GM23338 (cell line): ENCODE results near the gene CCIN. TPM values are rescaled to one million over a fixed set of nuclear protein-coding genes. Genes with fewer than 3 reads are reported as not detected.

ENCODE experiments used
- ATAC-seq: fragments of 200-7000 bp; cut with Tn5 transposase; 3 replicates; pipeline ENCODE4 v1.9.1; 2020
- DNase-seq: peaks from one replicate; pipeline ENCODE4 v3.0.0-alpha.2; 2015; ENCODE audit warnings: low spot score
- H2AFZ ChIP-seq: fragments of 200-600 bp; sonication (generic); 2 replicates; pipeline ENCODE4 v1.8.0; 2016; ENCODE audit warnings: antibody characterized with exemption, mild to moderate bottlenecking, moderate library complexity
- H3F3A ChIP-seq: fragments of 200-600 bp; sonication (generic); replicated peaks from 2 replicates; pipeline ENCODE4 v1.8.0; 2017; ENCODE audit warnings: antibody characterized with exemption, mixed run types, low read depth
- H3K27ac ChIP-seq: fragments of 200-600 bp; sonication (generic); 2 replicates; pipeline ENCODE4 v1.6.1; 2016; ENCODE audit warnings: low read depth
- H3K27me3 ChIP-seq: fragments of 200-600 bp; sonication (generic); 2 replicates; pipeline ENCODE4 v1.8.0; 2016; ENCODE audit warnings: mild to moderate bottlenecking, mixed run types, moderate library complexity; ENCODE audit not compliant: insufficient read depth
- H3K36me3 ChIP-seq: fragments of 200-600 bp; sonication (generic); 2 replicates; pipeline ENCODE4 v1.8.0; 2016; ENCODE audit warnings: mild to moderate bottlenecking; ENCODE audit not compliant: insufficient read depth
- H3K4me1 ChIP-seq: fragments of 200-600 bp; sonication (generic); 2 replicates; pipeline ENCODE4 v1.8.0; 2016; ENCODE audit warnings: mild to moderate bottlenecking, moderate library complexity; ENCODE audit not compliant: insufficient read depth
- H3K4me2 ChIP-seq: fragments of 200-600 bp; sonication (generic); 2 replicates; pipeline ENCODE4 v1.7.1; 2017; ENCODE audit warnings: mixed run types
- H3K4me3 ChIP-seq: fragments of 200-600 bp; sonication (generic); 2 replicates; pipeline ENCODE4 v1.6.1; 2016; ENCODE audit warnings: mixed run types
- H3K79me2 ChIP-seq: fragments of 200-600 bp; sonication (generic); replicated peaks from 2 replicates; pipeline ENCODE4 v1.8.0; 2017; ENCODE audit warnings: mild to moderate bottlenecking; ENCODE audit not compliant: insufficient read depth
- H3K9me2 ChIP-seq: fragments of 200-600 bp; sonication (generic); 2 replicates; pipeline ENCODE4 v1.8.0; 2017; ENCODE audit not compliant: insufficient read depth
- H4K20me1 ChIP-seq: fragments of 200-600 bp; sonication (generic); replicated peaks from 2 replicates; pipeline ENCODE4 v1.8.0; 2017; ENCODE audit warnings: mild to moderate bottlenecking; ENCODE audit not compliant: insufficient read depth
- H3K27ac Mint-ChIP-seq: 2 replicates; pipeline ENCODE4 v1.8.0; 2020; ENCODE audit warnings: inconsistent platforms, mild to moderate bottlenecking, moderate library complexity, mixed read lengths
- H3K27me3 Mint-ChIP-seq: 3 replicates; pipeline ENCODE4 v1.8.0; 2022; ENCODE audit warnings: low read depth, mild to moderate bottlenecking, moderate library complexity, mixed read lengths, inconsistent platforms; ENCODE audit not compliant: insufficient read depth, poor library complexity
- H3K36me3 Mint-ChIP-seq: 3 replicates; pipeline ENCODE4 v1.8.0; 2021; ENCODE audit warnings: low read depth, mild to moderate bottlenecking, inconsistent platforms, moderate library complexity, mixed read lengths
- H3K4me1 Mint-ChIP-seq: 3 replicates; pipeline ENCODE4 v1.8.0; 2020; ENCODE audit warnings: mild to moderate bottlenecking, inconsistent platforms, mixed read lengths
- H3K4me3 Mint-ChIP-seq: 3 replicates; pipeline ENCODE4 v1.8.0; 2021; ENCODE audit warnings: moderate library complexity, mild to moderate bottlenecking, inconsistent platforms, mixed read lengths
- H3K9me3 Mint-ChIP-seq: 3 replicates; pipeline ENCODE4 v1.8.0; 2020; ENCODE audit warnings: moderate library complexity, mild to moderate bottlenecking, inconsistent platforms, mixed read lengths
- CREB1 ChIP-seq: fragments of 250-450 bp; sonication (Bioruptor Pico); IDR thresholded peaks from 2 replicates; pipeline ENCODE4 v1.5.0; 2020; ENCODE audit warnings: low read depth, mild to moderate bottlenecking, moderate library complexity
- CTCF ChIP-seq, 2 experiments: fragments of 200-600 bp in 1 of 2; sonication (generic) in 1 of 2; conservative IDR thresholded peaks; 2 replicates each; pipeline versions ENCODE4 v1.5.1 to v1.6.1; 2016 to 2017; ENCODE audit warnings: antibody characterized with exemption in 2 of 2, low read depth in 2 of 2, mild to moderate bottlenecking in 2 of 2, moderate library complexity in 1 of 2
- ETS1 ChIP-seq: IDR thresholded peaks from 2 replicates; pipeline ENCODE4 v1.6.1; 2016; ENCODE audit warnings: antibody characterized with exemption
- EZH2 ChIP-seq: fragments of 200-600 bp; sonication (generic); IDR thresholded peaks from one replicate; pipeline ENCODE4 v1.8.0; 2017; ENCODE audit warnings: antibody characterized with exemption, mild to moderate bottlenecking, low read depth; ENCODE audit not compliant: unreplicated experiment
- EZH2phosphoT487 ChIP-seq: fragments of 200-600 bp; sonication (generic); IDR thresholded peaks from one replicate; pipeline ENCODE4 v1.8.1; 2018; ENCODE audit warnings: antibody characterized with exemption; ENCODE audit not compliant: unreplicated experiment
- JUNB ChIP-seq: IDR thresholded peaks from one replicate; pipeline ENCODE4 v1.6.1; 2016; ENCODE audit warnings: antibody characterized with exemption; ENCODE audit not compliant: unreplicated experiment
- NANOG ChIP-seq: IDR thresholded peaks from 2 replicates; pipeline ENCODE4 v1.6.1; 2016; ENCODE audit warnings: antibody characterized with exemption, borderline replicate concordance
- POLR2AphosphoS5 ChIP-seq: IDR thresholded peaks from 2 replicates; pipeline ENCODE4 v1.6.1; 2016; ENCODE audit warnings: antibody characterized with exemption, low read depth
- STAT1 ChIP-seq: IDR thresholded peaks from one replicate; pipeline ENCODE4 v1.6.1; 2016; ENCODE audit warnings: antibody characterized with exemption; ENCODE audit not compliant: unreplicated experiment
- ZNF114 ChIP-seq: fragments of 250-450 bp; sonication (Bioruptor Pico); IDR thresholded peaks from 2 replicates; pipeline ENCODE4 v1.5.0; 2020; ENCODE audit warnings: mild to moderate bottlenecking, moderate library complexity
- ZNF331 ChIP-seq: fragments of 250-450 bp; sonication (Bioruptor Pico); IDR thresholded peaks from 2 replicates; pipeline ENCODE4 v1.5.0; 2020; ENCODE audit warnings: low read depth, mild to moderate bottlenecking, moderate library complexity
- polyA plus RNA-seq: library from polyadenylated mRNA; unstranded; fragments of >200 nt; fragmentation: Nextera tagmentation; extraction: Ambion mirVana; gene quantifications from 2 replicates; pipeline ENCODE4 v1.2.1, GENCODE V29; 2016
- total RNA-seq: library from RNA; depleted of rRNA; stranded (reverse); fragments of >200 nt; shearing (Covaris generic); gene quantifications from 2 replicates; pipeline ENCODE4 v1.2.3, GENCODE V29; 2014

Gene CCIN
- total and polyA plus RNA-seq, 2 experiments from 2014 or later = 0.14 TPM; not detected in 1

- DNase-seq = no peak
- Histone ChIP-seq H3K4me2 (no peak overlapping the region), H3K4me3 (no peak overlapping the region), H3K36me3 (no peaks in the 10 kb centered on the region), H3K27ac (no peak overlapping the region), H3K27me3 (no peaks in the 10 kb centered on the region), H3K79me2 (no peaks in the 10 kb centered on the region), H2AFZ (no peak overlapping the region), H3K9me2 (no peaks in the 10 kb centered on the region), H3K4me1 (0 out of 2 replicates have a peak, but pooled peaks cover 3% of the 10 kb centered on the region), H4K20me1 (no peaks in the 10 kb centered on the region), H3F3A (no peaks in the 10 kb centered on the region)
- Mint-ChIP-seq H3K9me3 (no peaks in the 10 kb centered on the region), H3K36me3 (no peaks in the 10 kb centered on the region), H3K4me3 (no peak overlapping the region), H3K27ac (no peak overlapping the region), H3K4me1 (peaks cover 5% of the 10 kb centered on the region), H3K27me3 (peaks cover 2% of the 10 kb centered on the region)
- TF ChIP-seq STAT1 = no peak
- no peak for TF ChIP-seq EZH2phosphoT487
- no peak; the same call in 1 of the 3 replicates for ATAC-seq
Measured at GRCh38 chr9:36120705-36121104, 48.5 kb upstream of the CCIN start.

- TF ChIP-seq NANOG (no peak), CREB1 (CRISPR knock-in tag) (no peak), JUNB (no peak), ZNF114 (CRISPR knock-in tag) (no peak), EZH2phosphoT487 (no peak), EZH2 (no peak), CTCF (conservative IDR thresholded peaks at IDR 0.05; ENCODE audit: low read depth in 2 of 2) (no peak)
- ATAC-seq = no peak
- Histone ChIP-seq H3K9me2 (no peaks in the 10 kb centered on the region), H3K79me2 (no peaks in the 10 kb centered on the region), H3K27me3 (no peaks in the 10 kb centered on the region), H2AFZ (no peak overlapping the region), H3K4me2 (no peak overlapping the region), H4K20me1 (no peaks in the 10 kb centered on the region), H3K4me3 (no peak overlapping the region), H3K4me1 (0 out of 2 replicates have a peak, but pooled peaks cover 3% of the 10 kb centered on the region), H3K27ac (no peak overlapping the region), H3K36me3 (no peaks in the 10 kb centered on the region), H3F3A (no peaks in the 10 kb centered on the region)
- H3K27ac Mint-ChIP-seq = no peak overlapping the region
- H3K27me3 Mint-ChIP-seq = no peaks in the 10 kb centered on the region
- no peaks in the 10 kb centered on the region for H3K36me3 Mint-ChIP-seq
- no peak overlapping the region for H3K4me3 Mint-ChIP-seq
- H3K4me1 Mint-ChIP-seq = peaks cover 5% of the 10 kb centered on the region
- H3K9me3 Mint-ChIP-seq = no peaks in the 10 kb centered on the region
- DNase-seq = no peak
Measured at GRCh38 chr9:36121971-36122370, 47.2 kb upstream of the CCIN start.

GRCh38 chr9:36123515-36123914, 45.7 kb upstream of the CCIN start:
- Histone ChIP-seq H2AFZ (no peak overlapping the region), H3K27ac (no peak overlapping the region), H3K9me2 (no peaks in the 10 kb centered on the region), H3K27me3 (no peaks in the 10 kb centered on the region), H3K36me3 (no peaks in the 10 kb centered on the region), H3F3A (no peaks in the 10 kb centered on the region), H3K4me3 (no peak overlapping the region), H4K20me1 (no peaks in the 10 kb centered on the region), H3K4me2 (no peak overlapping the region), H3K4me1 (0 out of 2 replicates have a peak, but pooled peaks cover 3% of the 10 kb centered on the region), H3K79me2 (no peaks in the 10 kb centered on the region)
- ATAC-seq (no peak), DNase-seq (no peak)
- peaks cover 5% of the 10 kb centered on the region; the same call in 2 of the 3 replicates for H3K4me1 Mint-ChIP-seq
- no peaks in the 10 kb centered on the region for H3K9me3 Mint-ChIP-seq
- no peak overlapping the region for H3K4me3 Mint-ChIP-seq
- H3K27me3 Mint-ChIP-seq = peaks cover 2% of the 10 kb centered on the region
- no peaks in the 10 kb centered on the region for H3K36me3 Mint-ChIP-seq
- H3K27ac Mint-ChIP-seq = no peak overlapping the region
- TF ChIP-seq STAT1 = no peak
- TF ChIP-seq POLR2AphosphoS5 = no peak
- no peak for TF ChIP-seq EZH2
- no peak for TF ChIP-seq CREB1 (CRISPR knock-in tag)
- TF ChIP-seq ZNF331 = no peak
- TF ChIP-seq ETS1 = no peak
- TF ChIP-seq CTCF (conservative IDR thresholded peaks at IDR 0.05; ENCODE audit: low read depth in 2 of 2) = no peak
- TF ChIP-seq JUNB = no peak
- no peak for TF ChIP-seq ZNF114 (CRISPR knock-in tag)
